Stimulated activated CD4-positive, alpha-beta T cell treated with anti-CD3 and anti-CD28 coated beads, Interleukin-1b, Interleukin-23, amount 100 ng/mL, for 4 hours (primary cell): ENCODE results near the gene HINFP.
"Not testable (repeated sequence)": the region's sequence is repeated elsewhere in the genome, so short reads cannot be mapped to it uniquely, and the experiment has no call there.

ENCODE experiments used
- DNase-seq, 2 donors: peaks; one replicate each; pipeline ENCODE4 v3.0.0-alpha.2; 2020; ENCODE audit warnings: low read depth in 2 of 2

The HINFP gene

GRCh38 chr11:119100246-119100970 is 21.0 kb upstream of the HINFP start:
- DNase-seq, result no peak

- DNase-seq, result no peak
Observed at GRCh38 chr11:119100994-119101758, 20.2 kb upstream of the HINFP start.

- DNase-seq, result peak; percentile 72 to 73
Observed at GRCh38 chr11:119101759-119102423, 19.5 kb upstream of the HINFP start, which contains the start of gene DPAGT1. TSS of gene DPAGT1 (minus strand) at chr11:119101853. CDS start at chr11:119101655, 198 bp downstream.

- not testable (repeated sequence) for DNase-seq
Observed at GRCh38 chr11:119103161-119103664, 18.2 kb upstream of the HINFP start.

- DNase-seq, result no peak
Observed at GRCh38 chr11:119103793-119104192, 17.6 kb upstream of the HINFP start.

GRCh38 chr11:119106564-119107537 is 14.5 kb upstream of the HINFP start, which contains the start of gene C2CD2L:
TSS of gene C2CD2L (plus strand) at chr11:119107344. CDS start at chr11:119107742, 398 bp downstream.
- peak; percentile 78 to 87 for DNase-seq

- no peak for DNase-seq
Observed at GRCh38 chr11:119107538-119108145, 13.7 kb upstream of the HINFP start.

GRCh38 chr11:119108146-119108856 is 13.1 kb upstream of the HINFP start:
- no peak for DNase-seq

GRCh38 chr11:119108857-119109221 is 12.5 kb upstream of the HINFP start:
- no peak for DNase-seq

- DNase-seq, result no peak
Observed at GRCh38 chr11:119109843-119110242, 11.5 kb upstream of the HINFP start.

GRCh38 chr11:119110439-119110838 is 10.9 kb upstream of the HINFP start:
- DNase-seq, result no peak

- no peak for DNase-seq
Observed at GRCh38 chr11:119111361-119111925, 9.9 kb upstream of the HINFP start.

- DNase-seq, result no peak
Observed at GRCh38 chr11:119112314-119113020, 8.9 kb upstream of the HINFP start.

- DNase-seq, result no peak
Observed at GRCh38 chr11:119113716-119114115, 7.7 kb upstream of the HINFP start.

- DNase-seq, result no peak
Observed at GRCh38 chr11:119114351-119114750, 7.0 kb upstream of the HINFP start.

- DNase-seq, result no peak
Observed at GRCh38 chr11:119115484-119116234, 5.7 kb upstream of the HINFP start.

- no peak for DNase-seq
Observed at GRCh38 chr11:119116235-119116594, 5.2 kb upstream of the HINFP start.

- no peak for DNase-seq
Observed at GRCh38 chr11:119116601-119117000, 4.8 kb upstream of the HINFP start.
